Daoy (cell line): ENCODE data around the gene STAC3. TPM values are rescaled to one million over a fixed set of nuclear protein-coding genes. Genes with fewer than 3 reads are reported as not detected.
A peak's percentile ranks its signal among the peaks of the same experiment; 100 is the strongest.

ENCODE experiments used
- DNase-seq: peaks from one replicate; pipeline ENCODE4 v3.0.0-alpha.2; 2015; ENCODE audit warnings: low read depth
- total RNA-seq: library from RNA; depleted of rRNA; stranded (reverse); fragments of >200 nt; shearing (Covaris generic); gene quantifications from 2 replicates; pipeline ENCODE4 v1.2.3, GENCODE V29; 2014

STAC3 gene
- total RNA-seq, 1 experiment from 2014 or later = 0.69 TPM

GRCh38 chr12:57236201-57236924, 14.6 kb downstream of the STAC3 start:
- DNase-seq = no peak

DNA sequence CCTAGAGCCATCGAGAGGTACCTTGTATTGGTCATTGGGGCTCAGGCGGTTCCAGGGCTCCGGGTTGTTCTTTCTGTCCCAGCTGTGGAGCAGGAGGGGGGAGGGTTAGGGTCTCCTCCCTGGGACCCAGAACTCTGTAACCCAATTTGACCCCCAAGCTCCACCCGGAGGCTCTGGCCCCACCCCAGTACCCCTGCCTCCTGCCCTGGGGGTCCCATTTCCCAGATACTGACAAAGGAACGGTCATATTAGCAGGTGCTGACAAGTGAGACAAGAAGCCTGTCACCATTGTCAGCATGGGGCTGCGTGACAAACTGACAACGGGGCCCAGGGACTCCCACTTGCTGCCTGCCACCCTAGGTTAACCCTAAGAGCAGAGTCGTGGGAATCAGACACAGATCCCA, 15.3 kb downstream of the STAC3 start:
- DNase-seq = no peak

GRCh38 chr12:57235017-57235727, 15.8 kb downstream of the STAC3 start:
- DNase-seq = peak; percentile 61

DNA sequence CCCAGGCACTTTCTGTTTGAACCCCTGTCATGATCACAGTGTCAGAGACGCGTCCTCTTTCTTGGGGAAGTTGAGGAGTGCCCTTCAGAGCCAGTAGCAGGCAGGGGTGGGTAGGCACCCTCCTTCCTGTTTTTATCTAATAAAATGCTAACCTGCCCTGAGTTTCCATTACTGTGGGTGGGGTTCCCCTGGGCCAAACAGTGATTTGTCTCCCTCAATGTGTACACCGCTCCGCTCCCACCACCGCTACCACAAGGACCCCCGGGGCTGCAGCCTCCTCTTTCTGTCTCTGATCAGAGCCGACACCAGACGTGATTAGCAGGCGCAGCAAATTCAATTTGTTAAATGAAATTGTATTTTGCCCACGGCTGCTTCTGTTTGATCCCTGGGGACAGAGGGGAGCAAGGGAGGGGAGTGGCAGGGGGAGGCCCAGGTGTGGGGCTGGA, 16.4 kb downstream of the STAC3 start:
- no peak for DNase-seq

DNA sequence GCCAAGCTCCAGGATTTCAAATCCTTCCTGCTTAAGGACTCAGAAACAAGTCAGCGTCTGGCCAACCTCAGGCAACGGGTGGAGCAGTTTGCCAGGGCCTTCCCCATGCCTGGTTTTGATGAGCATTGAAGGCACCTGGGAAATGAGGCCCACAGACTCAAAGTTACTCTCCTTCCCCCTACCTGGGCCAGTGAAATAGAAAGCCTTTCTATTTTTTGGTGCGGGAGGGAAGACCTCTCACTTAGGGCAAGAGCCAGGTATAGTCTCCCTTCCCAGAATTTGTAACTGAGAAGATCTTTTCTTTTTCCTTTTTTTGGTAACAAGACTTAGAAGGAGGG, 16.8 kb downstream of the STAC3 start:
- no peak for DNase-seq

DNA sequence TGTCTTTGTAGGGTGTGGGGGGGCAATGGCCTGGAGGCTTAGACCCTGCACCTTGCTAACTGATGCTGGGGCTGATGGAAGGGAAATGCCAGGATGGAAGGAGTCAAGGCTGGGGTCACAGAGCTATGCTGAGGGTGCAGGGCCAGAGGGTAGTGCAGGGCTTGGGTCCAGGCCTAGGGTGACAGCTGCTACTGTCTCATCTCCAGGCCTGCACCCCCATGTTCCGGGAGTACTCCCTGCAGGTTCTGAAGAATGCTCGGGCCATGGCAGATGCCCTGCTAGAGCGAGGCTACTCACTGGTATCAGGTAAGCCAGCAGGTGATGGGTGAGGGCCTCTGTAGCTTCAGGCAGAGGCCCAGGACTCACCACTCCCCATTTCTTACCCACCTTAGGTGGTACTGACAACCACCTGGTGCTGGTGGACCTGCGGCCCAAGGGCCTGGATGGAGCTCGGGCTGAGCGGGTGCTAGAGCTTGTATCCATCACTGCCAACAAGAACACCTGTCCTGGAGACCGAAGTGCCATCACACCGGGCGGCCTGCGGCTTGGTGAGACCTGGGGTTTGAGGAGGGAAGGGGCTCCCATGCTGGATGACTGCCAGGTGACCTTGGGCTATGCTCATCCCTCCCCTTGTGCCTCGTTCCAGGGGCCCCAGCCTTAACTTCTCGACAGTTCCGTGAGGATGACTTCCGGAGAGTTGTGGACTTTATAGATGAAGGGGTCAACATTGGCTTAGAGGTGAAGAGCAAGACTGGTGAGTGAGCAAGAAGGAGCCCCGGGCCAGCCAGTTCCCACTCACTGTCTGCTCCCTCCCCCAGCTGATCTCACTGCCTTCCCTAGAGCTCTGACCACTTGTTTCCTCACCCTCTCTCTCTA, 17.4 kb downstream of the STAC3 start:
- DNase-seq = no peak

DNA sequence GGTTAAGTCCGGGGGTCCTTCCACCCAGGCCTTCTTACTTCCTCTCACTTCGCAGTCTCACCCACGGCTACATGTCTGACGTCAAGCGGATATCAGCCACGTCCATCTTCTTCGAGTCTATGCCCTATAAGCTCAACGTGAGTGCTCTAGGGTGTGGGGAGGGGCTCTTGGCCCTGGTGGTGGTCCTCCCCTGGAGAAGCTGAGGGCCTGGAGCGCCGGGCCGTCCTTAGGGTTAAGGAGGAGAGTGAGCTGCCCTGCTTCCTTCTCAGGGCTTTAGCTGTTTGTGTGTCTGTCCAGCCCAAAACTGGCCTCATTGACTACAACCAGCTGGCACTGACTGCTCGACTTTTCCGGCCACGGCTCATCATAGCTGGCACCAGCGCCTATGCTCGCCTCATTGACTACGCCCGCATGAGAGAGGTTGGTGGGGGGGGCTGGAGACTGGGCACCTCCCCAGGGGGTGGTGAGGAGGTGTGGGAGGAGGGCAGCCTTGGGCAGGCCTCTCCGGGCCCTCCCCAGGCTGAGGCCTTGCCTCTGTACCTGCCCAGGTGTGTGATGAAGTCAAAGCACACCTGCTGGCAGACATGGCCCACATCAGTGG, 18.7 kb downstream of the STAC3 start:
- DNase-seq = no peak

DNA sequence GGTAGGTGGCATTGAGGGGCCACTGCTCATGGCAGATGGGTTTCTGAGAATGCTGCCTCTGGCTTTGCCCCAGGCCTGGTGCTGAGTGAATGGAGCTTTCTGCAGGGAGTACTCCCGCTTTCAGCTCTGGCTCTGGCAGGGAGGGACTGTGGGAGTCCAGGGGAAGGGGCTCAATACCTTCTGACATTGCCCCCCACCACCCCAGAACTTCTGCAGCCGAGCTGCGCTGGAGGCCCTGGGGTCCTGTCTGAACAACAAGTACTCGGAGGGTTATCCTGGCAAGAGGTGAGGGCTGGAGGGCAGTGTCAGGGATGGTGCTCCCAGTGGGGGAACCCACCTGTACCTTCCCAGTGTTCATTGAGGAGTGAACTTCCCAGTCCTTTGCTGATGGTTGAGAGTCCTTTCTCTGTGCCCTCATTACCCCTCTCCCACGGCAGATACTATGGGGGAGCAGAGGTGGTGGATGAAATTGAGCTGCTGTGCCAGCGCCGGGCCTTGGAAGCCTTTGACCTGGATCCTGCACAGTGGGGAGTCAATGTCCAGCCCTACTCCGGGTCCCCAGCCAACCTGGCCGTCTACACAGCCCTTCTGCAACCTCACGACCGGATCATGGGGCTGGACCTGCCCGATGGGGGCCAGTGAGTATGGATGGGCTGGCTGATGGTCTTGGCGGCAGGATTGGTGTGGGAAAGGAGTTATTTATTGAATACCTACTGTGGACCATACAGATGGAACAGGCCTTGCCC, 19.5 kb downstream of the STAC3 start:
- DNase-seq = no peak

DNA sequence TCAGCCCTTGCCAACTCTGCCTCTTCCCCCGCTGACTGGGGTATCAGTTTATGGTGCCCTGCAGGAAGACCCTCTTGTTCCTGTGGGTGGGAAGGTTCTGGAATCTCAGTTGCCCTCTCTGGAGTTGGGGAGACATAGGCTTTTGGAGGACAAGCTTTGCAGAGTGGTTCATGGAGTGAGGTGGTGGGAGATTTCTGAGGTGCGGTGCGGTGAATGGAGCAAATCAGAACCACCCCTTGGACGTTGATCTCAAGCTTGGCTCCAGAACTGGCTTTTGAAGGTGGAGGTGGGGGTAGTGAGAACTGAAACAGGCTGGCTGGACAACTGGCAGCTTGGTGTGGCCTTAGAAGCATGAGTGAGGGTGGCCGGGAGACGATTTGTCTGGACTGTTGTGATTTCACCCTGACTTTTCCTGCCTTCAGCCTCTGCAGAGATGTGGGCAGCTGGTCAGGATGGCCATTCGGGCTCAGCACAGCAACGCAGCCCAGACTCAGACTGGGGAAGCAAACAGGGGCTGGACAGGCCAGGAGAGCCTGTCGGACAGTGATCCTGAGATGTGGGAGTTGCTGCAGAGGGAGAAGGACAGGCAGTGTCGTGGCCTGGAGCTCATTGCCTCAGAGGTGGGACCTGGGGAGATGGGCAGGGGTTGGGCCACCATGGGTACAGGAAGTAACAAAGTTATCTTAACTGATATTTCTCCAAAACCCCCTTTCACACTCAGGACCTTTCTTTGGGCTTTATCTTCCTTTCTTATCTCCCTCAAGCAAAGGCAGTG, 20.4 kb downstream of the STAC3 start:
- no peak for DNase-seq

DNA sequence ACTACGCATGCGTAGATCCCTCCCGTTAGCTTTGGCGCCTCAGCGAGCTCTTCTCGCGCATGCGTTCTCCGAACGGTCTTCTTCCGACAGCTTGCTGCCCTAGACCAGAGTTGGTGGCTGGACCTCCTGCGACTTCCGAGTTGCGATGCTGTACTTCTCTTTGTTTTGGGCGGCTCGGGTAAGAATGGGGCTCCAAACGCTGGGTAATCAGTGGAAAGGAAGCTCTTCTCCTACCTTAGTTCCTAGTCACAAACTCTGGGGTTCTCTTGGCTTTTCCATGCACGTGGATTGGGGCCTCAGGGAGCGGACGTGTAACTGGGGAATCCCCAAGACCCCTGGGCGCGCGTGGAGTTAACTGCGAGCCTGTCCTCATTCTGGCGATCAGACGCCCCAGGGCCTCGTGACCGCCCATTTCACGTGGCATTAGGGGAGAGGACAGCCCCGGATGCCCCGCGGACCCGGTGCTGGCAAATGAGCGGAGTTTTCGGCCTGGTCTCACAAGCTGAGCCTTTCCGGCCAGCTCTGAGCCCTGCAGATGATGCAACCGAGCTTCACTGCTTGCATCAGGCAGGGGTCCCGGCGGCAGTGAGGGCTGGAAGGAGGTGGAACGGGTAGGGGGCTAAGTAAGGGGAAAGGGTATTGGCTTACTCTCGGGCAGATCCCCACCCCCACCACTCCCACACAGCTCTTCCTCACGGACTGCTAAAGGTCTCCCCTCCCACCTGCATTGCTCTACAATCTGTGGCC, 21.2 kb downstream of the STAC3 start, which contains the start of gene SHMT2:
SHMT2 (plus strand) TSS at position 78 of the 747 bp plus-strand sequence; CDS start at position 146, 68 bp downstream.
- DNase-seq = peak; percentile 98

GRCh38 chr12:57229046-57229633, 21.8 kb downstream of the STAC3 start:
- peak; percentile 62 for DNase-seq

DNA sequence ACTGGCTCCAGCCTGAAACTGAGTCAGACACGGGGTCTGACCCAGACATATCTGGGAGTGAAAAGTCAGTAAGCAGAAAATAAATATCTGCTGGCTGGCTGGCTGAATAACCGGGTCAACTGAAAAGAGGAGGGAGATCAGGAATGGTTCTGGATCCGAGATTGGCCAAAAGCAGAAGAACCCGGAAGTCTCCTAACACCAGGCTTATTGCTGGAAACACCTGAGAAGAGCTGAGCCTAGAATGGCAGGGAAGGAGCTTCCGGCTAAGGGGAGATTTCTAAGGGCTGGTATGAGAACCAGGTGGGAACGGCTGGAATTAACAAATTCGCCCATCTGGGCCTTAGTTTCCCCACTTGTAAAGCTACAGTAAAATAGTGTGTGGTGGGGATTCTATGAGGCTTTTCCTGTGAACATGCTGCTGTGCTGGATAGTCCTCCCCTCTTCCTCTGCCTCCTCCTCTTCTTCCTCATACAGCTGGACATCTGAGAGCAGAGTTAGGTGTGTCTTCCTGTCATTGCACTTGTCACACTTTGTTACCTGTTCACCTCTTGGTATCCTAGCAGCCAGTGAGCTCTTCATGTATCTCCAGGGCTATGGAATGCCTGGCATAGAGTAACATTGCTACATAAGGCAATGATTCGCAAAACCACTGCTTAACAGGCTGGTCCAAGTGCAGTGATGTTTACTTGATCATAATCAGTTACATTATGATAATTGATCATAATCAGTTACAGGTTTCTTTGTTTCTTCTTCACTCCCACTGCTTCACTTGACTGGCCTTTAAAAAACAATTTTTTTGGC, 23.5 kb downstream of the STAC3 start:
- no peak for DNase-seq

GRCh38 chr12:57226588-57227314, 24.2 kb downstream of the STAC3 start:
- no peak for DNase-seq

GRCh38 chr12:57225680-57226210, 25.2 kb downstream of the STAC3 start:
- no peak for DNase-seq

- no peak for DNase-seq
Observed at GRCh38 chr12:57224973-57225679, 25.9 kb downstream of the STAC3 start.

GRCh38 chr12:57224278-57224972, 26.6 kb downstream of the STAC3 start:
- DNase-seq = peak; percentile 51
